Adrenal gland (tissue), 12 donors: ENCODE results near the gene LDB1. TPM values are rescaled to one million over a fixed set of nuclear protein-coding genes. Genes with fewer than 3 reads are reported as not detected.

Experiments
- DNase-seq, 7 donors: peaks; one replicate each; pipeline ENCODE4 v3.0.0-alpha.2; 2019 to 2020
- H3K27ac ChIP-seq, 5 donors: fragments of 200-600 bp; sonication (generic) in 4 of 5; 1 replicate in 3 of 5; 2 replicates in 2 of 5; pipeline versions ENCODE4 v1.5.1 to v1.8.0; 2016 to 2020; ENCODE audit warnings: mild to moderate bottlenecking in 1 of 5
- H3K27me3 ChIP-seq: fragments of 200-600 bp; 2 replicates; pipeline ENCODE4 v1.8.0; 2021
- H3K36me3 ChIP-seq, 2 donors: fragments of 200-600 bp; replicated peaks in 1 of 2; 1 replicate in 1 of 2; 2 replicates in 1 of 2; pipeline versions ENCODE4 v1.5.1 to v1.8.0; 2018 to 2022
- H3K4me1 ChIP-seq, 2 donors: fragments of 200-600 bp; replicated peaks in 1 of 2; 1 replicate in 1 of 2; 2 replicates in 1 of 2; pipeline versions ENCODE4 v1.5.1 to v1.8.0; 2018 to 2021
- H3K4me3 ChIP-seq, 4 donors: fragments of 200-600 bp; sonication (generic) in 3 of 4; one replicate each; pipeline ENCODE4 v1.5.1; 2016 to 2018
- H3K9me3 ChIP-seq, 3 donors: fragments of 200-600 bp; sonication (generic) in 1 of 3; replicated peaks in 1 of 3; 1 replicate in 2 of 3; 2 replicates in 1 of 3; pipeline versions ENCODE4 v1.5.1 to v1.8.0; 2016 to 2021
- CTCF ChIP-seq, 6 experiments: fragments of 450-650 bp in 4 of 6; fragments of 200-600 bp in 2 of 6; sonication (generic) in 1 of 6; IDR thresholded peaks; 1 replicate in 5 of 6; 2 replicates in 1 of 6; pipeline versions ENCODE4 v1.5.1 to v1.8.0; 2016 to 2021; ENCODE audit warnings: antibody characterized with exemption in 6 of 6, mild to moderate bottlenecking in 2 of 6, moderate library complexity in 1 of 6
- POLR2A ChIP-seq, 2 donors: fragments of 450-650 bp; IDR thresholded peaks; one replicate each; pipeline ENCODE4 v1.6.1; 2017; ENCODE audit warnings: antibody characterized with exemption in 2 of 2, mild to moderate bottlenecking in 2 of 2, moderate library complexity in 1 of 2
- WGBS, 4 donors: extraction: QIAGEN DNeasy Blood & Tissue Kit in 2 of 4; methylation state at CpG; one replicate each; pipeline versions ENCODE4 v1.1.5 to v1.1.7; 2013 to 2017; 5-methylcytosine and 5-hydroxymethylcytosine counted together
- intact Hi-C, 2 donors: fragments of 100-400 bp; cut with DNase I; formaldehyde crosslinking; loops; one replicate each; pipeline versions ENCODE4 v1.14.1 to v1.15.0; 2022 to 2023
- polyA plus RNA-seq, 3 donors: library from polyadenylated mRNA; stranded (reverse); fragments of 200-250 nt in 2 of 3; fragments of 350-450 nt in 1 of 3; fragmentation: Illumina TruSeq in 1 of 3; extraction: RNeasy Lipid Tissue Mini Kit (QIAGEN cat#74804) in 1 of 3; gene quantifications; one replicate each; pipeline ENCODE4 v1.2.3, GENCODE V29; 2013 to 2014
- total RNA-seq, 9 donors: library from RNA; depleted of rRNA in 4 of 9; stranded (reverse); fragments of >200 nt in 4 of 9; fragments of 120-200 nt in 1 of 9; fragmentation: NEBNext Ultra II Directional in 1 of 9; extraction: Animal tissue kit (Norgen Biotek cat#: 25700) in 1 of 9; gene quantifications; one replicate each; pipeline versions ENCODE4 v1.1.0 to v1.2.4, GENCODE V29; 2013 to 2023
- donor health status: healthy with polysubstance abuse.
- donor health status: Bipolar disorder and iron deficiency.
- donor health status: DM: yes; HTN: yes; CAD: no.
- donor health status: DM: no; HTN: no; CAD: no.
- donor health status: DM: no; HTN: no; CAD: no.
- donor health status: DM: yes; HTN: yes; CAD: no.

The LDB1 gene
- total and polyA plus RNA-seq, 12 donors = 24.1 to 76.9 (median 47.8) TPM

- peaks cover 10 to 24% of the 10 kb centered on the region in 2 donors for H3K4me1 ChIP-seq
- intact Hi-C loops = no loop called here
Observed at GRCh38 chr10:102109166-102110116, 10.7 kb downstream of the LDB1 start.

GRCh38 chr10:102106998-102107397, 13.2 kb downstream of the LDB1 start:
- intact Hi-C loops = no loop called here
- Histone ChIP-seq H3K4me1 (peaks cover 0 to 1% of the 10 kb centered on the region in 2 donors), H3K36me3 (peaks cover 0 to 53% of the 10 kb centered on the region in 2 donors), H3K27me3 (no peaks in the 10 kb centered on the region), H3K27ac (no peak overlapping the region), H3K4me3 (no peak overlapping the region), H3K9me3 (no peaks in the 10 kb centered on the region)
- WGBS, 4 donors = 86 to 95% (median 91%) methylated on average over 2 of the region's 2 CpGs
- no peak for DNase-seq
- no peak for TF ChIP-seq POLR2A (IDR thresholded peaks at IDR 0.05)
- no peak for TF ChIP-seq CTCF (IDR thresholded peaks at IDR 0.05)

More at GRCh38 chr10:102109166-102110116, 10.7 kb downstream of the LDB1 start:
- peaks cover 0 to 53% of the 10 kb centered on the region in 2 donors for H3K36me3 ChIP-seq
- WGBS, 4 donors = 87 to 91% (median 89%) methylated on average over 22 to 24 of the region's 24 CpGs
- no peak for DNase-seq
- H3K9me3 ChIP-seq = no peaks in the 10 kb centered on the region
- no peak for TF ChIP-seq CTCF (IDR thresholded peaks at IDR 0.05)
- TF ChIP-seq POLR2A (IDR thresholded peaks at IDR 0.05) = no peak
- no peak overlapping the region for H3K27ac ChIP-seq
- H3K27me3 ChIP-seq = no peaks in the 10 kb centered on the region
- H3K4me3 ChIP-seq = no peak overlapping the region

GRCh38 chr10:102102421-102102820, 17.7 kb downstream of the LDB1 start:
- intact Hi-C loops = no loop called here
- DNase-seq = no peak
- WGBS, 4 donors = 71 to 92% (median 80%) methylated on average over 1 of the region's 1 CpG
- H3K27me3 ChIP-seq = no peaks in the 10 kb centered on the region
- H3K9me3 ChIP-seq = no peaks in the 10 kb centered on the region
- no peak for TF ChIP-seq POLR2A (IDR thresholded peaks at IDR 0.05)
- TF ChIP-seq CTCF (IDR thresholded peaks at IDR 0.05) = no peak
- no peaks in the 10 kb centered on the region for H3K4me1 ChIP-seq
- H3K4me3 ChIP-seq = no peak overlapping the region
- no peak overlapping the region for H3K27ac ChIP-seq
- peaks cover 0 to 9% of the 10 kb centered on the region in 2 donors for H3K36me3 ChIP-seq

GRCh38 chr10:102101152-102101551, 19.0 kb downstream of the LDB1 start:
- TF ChIP-seq POLR2A (IDR thresholded peaks at IDR 0.05) = no peak
- TF ChIP-seq CTCF (IDR thresholded peaks at IDR 0.05) = no peak
- H3K4me3 ChIP-seq = no peak overlapping the region
- H3K36me3 ChIP-seq = no peaks in the 10 kb centered on the region
- DNase-seq = no peak
- no peaks in the 10 kb centered on the region for H3K9me3 ChIP-seq
- no peaks in the 10 kb centered on the region for H3K4me1 ChIP-seq
- H3K27ac ChIP-seq = no peak overlapping the region
- H3K27me3 ChIP-seq = no peaks in the 10 kb centered on the region
- intact Hi-C loops = no loop called here
- WGBS, 4 donors = 84 to 89% (median 86%) methylated on average over 5 of the region's 5 CpGs
